ENCODE data around the gene CD81. TPM values are rescaled to one million over a fixed set of nuclear protein-coding genes. Genes with fewer than 3 reads are reported as not detected.

CD81 gene
- total and polyA plus RNA-seq, 2 experiments from 2014 or later = 67.6 to 434 TPM

DNA sequence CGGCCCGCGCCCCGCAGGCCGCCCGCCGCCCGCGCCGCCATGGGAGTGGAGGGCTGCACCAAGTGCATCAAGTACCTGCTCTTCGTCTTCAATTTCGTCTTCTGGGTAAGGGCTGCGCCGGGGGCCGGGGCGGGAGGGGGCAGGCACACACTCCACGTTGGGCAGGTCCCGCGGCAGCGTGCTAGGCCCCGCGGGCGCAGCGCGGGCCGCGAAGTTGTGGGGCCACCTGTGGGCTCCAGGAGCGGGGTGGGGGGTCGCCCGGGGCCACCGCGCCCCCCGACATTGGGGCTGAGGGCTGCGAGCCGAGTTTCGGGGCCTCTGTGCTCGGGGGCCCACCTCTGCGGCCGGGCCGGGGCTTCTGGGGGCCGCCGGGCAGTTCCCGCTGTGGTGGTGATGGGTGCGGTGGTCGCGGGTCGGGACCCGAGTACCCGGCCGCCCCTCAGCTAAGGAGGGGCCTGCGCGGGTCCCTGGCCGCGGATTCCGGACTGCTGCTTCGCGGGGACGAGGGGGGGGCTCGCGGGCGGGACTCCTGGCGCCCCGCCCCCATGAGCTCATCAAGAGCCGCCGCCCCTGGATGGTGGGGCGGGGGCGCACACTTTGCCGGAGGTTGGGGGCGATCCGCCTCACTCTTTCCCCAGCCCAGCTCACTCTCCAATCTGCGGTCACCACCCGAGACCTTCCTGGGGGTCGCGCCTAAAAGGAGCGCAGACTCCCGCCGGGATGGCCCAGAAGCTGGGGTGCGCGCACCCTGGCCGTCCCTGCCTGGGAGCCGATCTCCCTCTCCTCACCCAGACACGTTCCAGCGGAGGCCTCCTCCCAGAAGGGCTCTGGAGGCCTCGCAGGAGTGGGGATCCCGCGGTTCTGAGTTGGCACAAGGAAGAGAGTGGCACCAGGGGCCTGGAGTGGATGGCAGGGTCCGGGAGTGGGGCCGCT, 667 bp downstream of the CD81 start:
- Histone ChIP-seq H3K36me3 (ENCODE audit: low read depth) (no peaks in the 10 kb centered on the region), H3K4me3 (peak overlapping the region; percentile 99), H3K4me1 (ENCODE audit: insufficient read depth) (peaks cover 21% of the 10 kb centered on the region), H2AFZ (peak overlapping the region; percentile 43; the same call in 1 of the 2 replicates), H3K4me2 (ENCODE audit: unreplicated experiment) (peak overlapping the region; percentile 97), H4K20me1 (ENCODE audit: insufficient read depth) (no peaks in the 10 kb centered on the region; the same call in 1 of the 2 replicates), H3K27ac (peak overlapping the region; percentile 89), H3K9me3 (ENCODE audit: low read depth) (no peaks in the 10 kb centered on the region), H3F3A (ENCODE audit: insufficient read depth) (0 out of 2 replicates have a peak, but pooled peaks cover 9% of the 10 kb centered on the region), H3K9me2 (ENCODE audit: insufficient read depth) (no peaks in the 10 kb centered on the region), H3K27me3 (replicated peaks; ENCODE audit: insufficient read depth) (no peaks in the 10 kb centered on the region), H3K9ac (peak overlapping the region; percentile 97), H3K79me2 (ENCODE audit: insufficient read depth) (peaks cover 57% of the 10 kb centered on the region)
- peak; percentile 86 for DNase-seq
- no peak for TF ChIP-seq EZH2phosphoT487 (IDR thresholded peaks at IDR 0.05; ENCODE audit: insufficient read depth, low read depth)
- no peak for TF ChIP-seq EZH2 (IDR thresholded peaks at IDR 0.05; ENCODE audit: insufficient read depth, poor library complexity, severe bottlenecking)
- in situ Hi-C loops (cut with MboI) = loop anchor here (10.0 kb wide), 1 partner anchor 63 kb away; no protein-coding TSS in a partner anchor
- WGBS, 2 experiments (ENCODE audit: low coverage in 1 of 2, low lambda C conversion rate in 2 of 2, missing lambda C conversion rate in 2 of 2) = 1% methylated on average over 34 to 62 of the region's 88 CpGs

DNA sequence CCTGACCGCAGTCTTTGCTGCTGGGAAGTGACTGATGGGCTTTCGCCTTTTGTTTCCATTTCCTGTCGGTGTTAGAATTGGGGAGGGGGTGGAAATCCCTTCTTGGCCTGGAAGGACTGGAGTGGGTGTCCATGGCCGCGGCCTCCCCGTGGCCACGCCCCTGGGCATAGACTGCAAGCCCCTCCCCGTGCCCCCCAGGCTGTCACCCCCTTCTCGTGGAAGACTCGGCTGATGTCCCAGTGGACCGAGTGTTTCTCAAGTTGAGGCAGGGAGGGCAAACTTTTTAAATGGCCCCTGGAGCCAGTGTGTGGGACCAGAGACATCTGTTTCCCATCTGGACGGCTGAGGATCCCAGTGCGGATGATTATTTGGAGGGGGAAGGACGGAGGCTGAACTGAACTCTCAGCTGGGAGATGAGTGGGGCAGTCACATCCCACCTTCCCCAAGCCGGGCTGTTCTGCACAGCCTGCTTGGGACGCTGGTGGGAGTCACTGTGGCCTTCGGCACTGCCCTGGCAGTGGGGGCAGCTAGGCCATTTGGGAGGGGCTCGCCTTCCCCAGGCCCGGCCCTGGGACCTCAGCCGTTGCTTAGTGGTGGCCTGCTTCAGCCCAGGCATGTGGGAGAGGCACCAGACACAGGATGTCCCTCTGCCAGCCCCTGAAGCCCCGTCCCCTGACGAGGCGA, 1.6 kb downstream of the CD81 start:
- in situ Hi-C loops (cut with MboI) = loop anchor here (10.0 kb wide), 1 partner anchor 64 kb away; no protein-coding TSS in a partner anchor
- peak overlapping the region; percentile 89 for H3K27ac ChIP-seq
- TF ChIP-seq EZH2phosphoT487 (IDR thresholded peaks at IDR 0.05; ENCODE audit: insufficient read depth, low read depth) = no peak
- TF ChIP-seq EZH2 (IDR thresholded peaks at IDR 0.05; ENCODE audit: insufficient read depth, poor library complexity, severe bottlenecking) = no peak
- DNase-seq = peak; percentile 88
- peaks cover 66% of the 10 kb centered on the region for H3K79me2 ChIP-seq (ENCODE audit: insufficient read depth)
- H3F3A ChIP-seq (ENCODE audit: insufficient read depth) = 0 out of 2 replicates have a peak, but pooled peaks cover 9% of the 10 kb centered on the region
- H3K36me3 ChIP-seq (ENCODE audit: low read depth) = no peaks in the 10 kb centered on the region
- peak overlapping the region; percentile 97 for H3K9ac ChIP-seq
- peak overlapping the region; percentile 97 for H3K4me2 ChIP-seq (ENCODE audit: unreplicated experiment)
- peak overlapping the region; percentile 99 for H3K4me3 ChIP-seq
- H3K9me3 ChIP-seq (ENCODE audit: low read depth) = no peaks in the 10 kb centered on the region
- no peaks in the 10 kb centered on the region for H3K9me2 ChIP-seq (ENCODE audit: insufficient read depth)
- 0 to 3% methylated on average over 14 to 22 of the region's 23 CpGs for WGBS, 2 experiments (ENCODE audit: low coverage in 1 of 2, low lambda C conversion rate in 2 of 2, missing lambda C conversion rate in 2 of 2)
- H4K20me1 ChIP-seq (ENCODE audit: insufficient read depth) = no peaks in the 10 kb centered on the region; the same call in 1 of the 2 replicates
- peaks cover 30% of the 10 kb centered on the region for H3K4me1 ChIP-seq (ENCODE audit: insufficient read depth)
- no peaks in the 10 kb centered on the region for H3K27me3 ChIP-seq (replicated peaks; ENCODE audit: insufficient read depth)
- H2AFZ ChIP-seq = no peak overlapping the region

- in situ Hi-C loops (cut with MboI) = loop anchor here (10.0 kb wide), 1 partner anchor 65 kb away; no protein-coding TSS in a partner anchor
- H3K27ac ChIP-seq = peak overlapping the region; percentile 89
These were observed 2.5 kb downstream of the CD81 start for GRCh38 chr11:2379466-2380174.

More at GRCh38 chr11:2379466-2380174, 2.5 kb downstream of the CD81 start:
- Histone ChIP-seq H3K9me2 (ENCODE audit: insufficient read depth) (no peaks in the 10 kb centered on the region), H3K79me2 (ENCODE audit: insufficient read depth) (peaks cover 73% of the 10 kb centered on the region), H3K9ac (peak overlapping the region; percentile 55), H3K27me3 (replicated peaks; ENCODE audit: insufficient read depth) (no peaks in the 10 kb centered on the region), H3K4me2 (ENCODE audit: unreplicated experiment) (peak overlapping the region; percentile 55), H3K4me3 (peak overlapping the region; percentile 43), H3K9me3 (ENCODE audit: low read depth) (no peaks in the 10 kb centered on the region), H3F3A (ENCODE audit: insufficient read depth) (0 out of 2 replicates have a peak, but pooled peaks cover 9% of the 10 kb centered on the region), H3K4me1 (ENCODE audit: insufficient read depth) (peaks cover 30% of the 10 kb centered on the region), H3K36me3 (ENCODE audit: low read depth) (no peaks in the 10 kb centered on the region), H2AFZ (no peak overlapping the region), H4K20me1 (ENCODE audit: insufficient read depth) (no peaks in the 10 kb centered on the region; the same call in 1 of the 2 replicates)
- DNase-seq = peak; percentile 60
- TF ChIP-seq EZH2 (IDR thresholded peaks at IDR 0.05; ENCODE audit: insufficient read depth, poor library complexity, severe bottlenecking) (no peak), EZH2phosphoT487 (IDR thresholded peaks at IDR 0.05; ENCODE audit: insufficient read depth, low read depth) (no peak)
- WGBS, 2 experiments (ENCODE audit: low coverage in 1 of 2, low lambda C conversion rate in 2 of 2, missing lambda C conversion rate in 2 of 2) = 25 to 26% methylated on average over 8 to 11 of the region's 11 CpGs
